Neural cell (in vitro differentiated cells): ENCODE data around the gene SH3RF2.

Experiments used
- CTCF ChIP-seq: fragments of 450-650 bp; IDR thresholded peaks from 2 replicates; pipeline ENCODE4 v1.5.1; 2014; ENCODE audit warnings: antibody characterized with exemption, mild to moderate bottlenecking, moderate library complexity; ENCODE audit not compliant: poor library complexity, severe bottlenecking
- EP300 ChIP-seq: fragments of 450-650 bp; conservative IDR thresholded peaks from 2 replicates; pipeline ENCODE4 v1.6.1; 2014; ENCODE audit warnings: antibody characterized with exemption, mild to moderate bottlenecking, moderate library complexity; ENCODE audit not compliant: poor library complexity, severe bottlenecking
- MXI1 ChIP-seq: fragments of 450-650 bp; conservative IDR thresholded peaks from 2 replicates; pipeline ENCODE4 v1.6.1; 2014; ENCODE audit warnings: antibody characterized with exemption, mild to moderate bottlenecking; ENCODE audit not compliant: poor library complexity, severe bottlenecking
- TAF1 ChIP-seq: IDR thresholded peaks from 2 replicates; pipeline ENCODE4 v1.6.1; 2012; ENCODE audit warnings: low read depth

GRCh38 chr5:145975001-145975360 is 38.6 kb downstream of the SH3RF2 start:
- TF ChIP-seq CTCF: no peak
- TF ChIP-seq TAF1: no peak
- TF ChIP-seq EP300: no peak
- TF ChIP-seq MXI1: no peak
